HFF-Myc (cell line): ENCODE data around the gene MELTF.

Experiments used
- DNase-seq: peaks from one replicate; pipeline ENCODE4 v3.0.0-alpha.2; 2011; ENCODE audit warnings: low read depth; ENCODE audit errors: extremely low read depth
- H3K4me3 ChIP-seq: replicated peaks from 2 replicates; pipeline ENCODE4 v1.5.1; 2011; ENCODE audit warnings: low read depth, mild to moderate bottlenecking, control low read depth, low read length
- CTCF ChIP-seq: IDR thresholded peaks from 2 replicates; pipeline ENCODE4 v1.5.1; 2012; ENCODE audit warnings: mild to moderate bottlenecking, low read depth, low read length, control low read depth; ENCODE audit errors: missing control alignments

The MELTF gene

DNA sequence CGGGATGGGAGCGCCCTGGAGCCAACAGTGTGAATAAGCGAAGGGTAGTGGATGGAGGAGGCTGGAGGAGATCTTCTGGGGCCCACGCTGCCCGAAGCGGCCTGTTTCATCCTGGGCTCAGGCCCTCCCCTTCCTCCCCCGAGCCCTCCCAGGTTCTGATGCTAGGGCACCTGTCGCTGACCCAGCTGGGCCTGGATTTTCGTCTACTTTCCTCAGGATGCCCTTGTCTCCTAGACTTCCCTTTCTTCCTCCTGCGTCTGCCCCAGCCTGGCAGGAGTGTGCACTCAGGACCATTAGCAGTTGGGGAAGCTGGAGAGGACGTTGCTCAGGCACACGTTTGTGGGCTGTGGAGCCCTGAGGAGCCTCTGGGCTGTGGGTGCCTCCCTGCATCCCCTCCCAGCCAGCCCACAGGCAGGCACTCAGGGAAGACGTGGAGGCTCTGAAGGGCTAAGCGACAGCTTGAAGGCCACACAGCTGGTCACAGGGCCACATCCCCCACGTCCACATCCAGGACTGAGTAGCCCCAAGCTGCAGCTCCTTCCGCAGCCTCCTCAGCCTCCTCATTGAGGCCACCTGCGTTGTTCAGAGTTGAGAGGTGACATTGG lies 37.1 kb downstream of the MELTF start:
- no peak overlapping the region for H3K4me3 ChIP-seq
- no peak for TF ChIP-seq CTCF
- no peak for DNase-seq

DNA sequence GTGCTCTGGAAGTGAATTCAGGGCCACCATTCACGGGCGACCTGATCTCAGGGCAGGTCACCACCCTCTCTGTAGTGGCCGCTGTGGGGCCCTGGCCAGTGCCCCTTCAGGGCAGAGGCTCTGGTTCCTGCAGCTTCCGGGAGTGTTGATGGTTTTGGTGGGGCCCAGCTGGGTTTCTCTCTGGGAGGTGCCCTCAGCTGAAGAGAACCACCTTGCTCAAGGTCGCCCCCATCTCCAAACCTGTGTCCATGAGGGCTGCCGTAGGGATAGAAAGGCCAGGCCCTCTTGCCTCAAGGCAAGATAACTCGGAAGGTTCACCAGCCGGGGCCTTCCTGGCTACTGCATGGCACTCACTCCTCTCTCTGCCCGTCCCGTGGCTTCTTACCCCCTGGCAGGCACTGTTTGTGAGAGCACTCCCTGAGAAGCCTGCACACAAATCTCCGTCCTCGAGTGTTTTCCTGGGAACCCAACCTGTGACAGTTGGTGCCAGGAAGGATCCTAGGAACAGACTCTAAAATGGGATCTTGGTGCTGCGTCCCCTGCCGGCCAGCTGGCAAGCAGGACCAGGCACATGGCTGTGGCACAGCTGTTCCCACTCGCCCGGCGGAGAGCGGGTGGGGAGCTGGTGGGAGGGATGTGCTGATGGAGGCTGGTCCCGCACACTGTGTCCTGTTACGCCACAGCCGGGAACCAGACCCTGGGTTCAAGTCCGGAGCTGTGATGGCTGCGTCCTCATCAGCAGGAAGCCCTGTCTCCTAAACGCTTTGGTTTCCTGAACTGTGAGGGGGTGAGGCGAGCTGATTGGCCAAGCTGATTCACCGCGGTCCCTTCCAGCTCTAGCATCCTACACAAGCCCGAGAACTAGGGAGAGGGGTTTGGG lies 37.8 kb downstream of the MELTF start:
- DNase-seq: no peak
- no peak overlapping the region for H3K4me3 ChIP-seq
- TF ChIP-seq CTCF: no peak

DNA sequence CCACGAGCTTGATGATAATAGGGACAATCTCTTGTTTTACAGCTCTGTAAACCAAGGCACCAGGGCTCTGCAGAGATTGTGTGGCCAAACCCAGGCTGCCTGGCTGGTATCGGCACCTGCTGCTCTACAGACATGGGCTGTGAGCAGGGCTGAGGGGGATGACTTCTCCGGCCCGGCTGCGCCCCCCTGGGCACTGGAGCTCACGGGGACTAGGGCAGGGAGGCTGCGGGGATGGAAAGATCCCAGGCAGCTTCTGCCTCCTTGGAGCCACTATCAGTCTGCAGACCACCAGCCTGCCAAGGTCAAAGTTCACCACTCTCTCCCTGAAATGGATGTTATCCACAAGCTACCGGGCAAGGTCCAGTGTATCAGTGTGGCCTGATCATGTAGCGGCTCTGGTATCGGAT lies 39.0 kb downstream of the MELTF start:
- DNase-seq: no peak
- no peak for TF ChIP-seq CTCF
- H3K4me3 ChIP-seq: no peak overlapping the region

DNA sequence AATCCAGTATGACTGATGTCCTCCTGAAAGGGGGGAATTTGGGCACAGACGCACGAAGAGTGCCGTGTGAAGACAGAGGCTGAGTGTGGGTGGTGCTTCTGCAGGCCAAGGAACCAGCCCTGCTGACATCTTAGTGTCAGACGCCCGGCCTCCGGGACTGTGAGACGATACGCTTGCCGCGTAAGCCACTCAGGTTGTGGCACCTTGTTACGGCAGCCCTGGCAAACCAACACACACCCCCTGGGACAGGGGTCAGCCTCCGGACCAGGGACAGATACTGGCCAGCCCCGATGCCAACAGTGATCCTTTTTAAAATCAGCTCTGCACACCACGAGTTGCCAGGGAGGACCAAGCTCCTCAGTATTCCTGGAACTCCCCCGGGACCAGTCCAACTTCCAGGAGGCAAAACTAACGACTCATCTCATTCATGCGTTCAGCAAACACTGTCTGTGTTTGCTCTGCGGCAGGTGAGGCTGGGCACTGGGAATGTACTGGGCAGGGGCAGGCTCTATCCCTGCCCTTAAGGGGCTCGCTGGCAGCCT lies 39.8 kb downstream of the MELTF start:
- no peak overlapping the region for H3K4me3 ChIP-seq
- no peak for DNase-seq
- TF ChIP-seq CTCF: no peak

- TF ChIP-seq CTCF: peak; percentile 8
- no peak overlapping the region for H3K4me3 ChIP-seq
- no peak for DNase-seq
Observed at GRCh38 chr3:196988241-196989029, 41.2 kb downstream of the MELTF start.

DNA sequence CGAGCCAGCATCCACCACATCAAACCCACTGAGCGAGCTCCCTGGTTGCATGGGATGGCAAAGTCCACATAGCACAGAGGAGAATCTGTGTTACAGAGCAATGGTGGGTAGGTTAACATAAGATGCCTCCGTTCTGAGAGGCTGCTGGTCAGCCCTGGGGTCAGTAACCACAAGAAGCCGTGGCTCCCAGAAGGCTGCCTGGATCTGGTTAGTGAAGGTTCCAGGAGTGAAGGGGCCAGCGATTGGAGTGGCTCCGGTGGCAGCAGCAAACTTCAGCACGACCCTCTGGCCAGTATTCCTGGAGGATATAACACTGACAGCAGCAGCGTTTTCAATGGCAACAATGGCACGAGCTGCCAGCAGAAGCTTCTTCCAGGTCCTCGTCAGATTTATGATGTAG lies 42.6 kb downstream of the MELTF start:
- no peak for DNase-seq
- H3K4me3 ChIP-seq: no peak overlapping the region
- TF ChIP-seq CTCF: no peak
